GM19324 (cell line): ENCODE data around the gene TGIF2.
"Not testable (repeated sequence)": the region's sequence is repeated elsewhere in the genome, so short reads cannot be mapped to it uniquely, and the experiment has no call there.

Experiments
- ATAC-seq: cut with Tn5 transposase; IDR thresholded peaks from one replicate; pipeline ENCODE4 v1.9.1; 2021; ENCODE audit warnings: mild to moderate bottlenecking, moderate library complexity; ENCODE audit not compliant: unreplicated experiment, low FRiP score

Gene TGIF2

DNA sequence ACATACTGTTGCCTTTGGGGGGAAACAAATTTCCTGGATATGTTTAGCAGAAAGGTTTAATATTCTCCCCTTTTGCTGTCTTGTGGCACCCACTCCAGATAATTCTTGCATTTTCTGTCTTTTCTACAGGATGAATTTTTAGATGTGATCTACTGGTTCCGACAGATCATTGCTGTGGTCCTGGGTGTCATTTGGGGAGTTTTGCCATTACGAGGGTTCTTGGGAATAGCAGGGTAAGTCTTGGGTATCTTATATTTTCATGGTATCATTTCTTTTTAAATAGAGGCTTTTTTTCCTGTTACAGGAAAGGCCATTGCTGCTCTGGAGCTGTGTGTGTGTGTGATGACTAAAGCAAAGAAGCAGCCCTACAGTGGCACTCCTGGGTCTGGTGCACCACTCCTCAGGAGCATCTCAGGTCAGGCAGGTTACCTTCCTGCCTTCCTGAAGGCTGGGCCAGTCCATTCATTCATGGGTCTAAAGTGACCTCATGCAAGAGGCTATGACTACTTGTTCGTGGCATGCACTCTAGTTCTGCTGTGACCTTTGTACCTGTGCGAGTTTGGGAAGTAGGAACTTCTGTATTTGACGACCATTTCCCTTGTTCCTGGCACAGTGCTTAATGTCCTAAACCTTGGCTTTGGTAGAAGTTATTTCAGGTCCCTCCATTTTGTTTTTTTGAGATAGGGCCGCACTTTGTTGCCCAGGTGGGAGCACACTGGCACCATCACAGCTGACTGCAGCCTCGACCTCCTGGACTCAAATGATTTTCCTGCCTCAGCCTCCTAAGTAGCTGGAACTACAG, 34.4 kb downstream of the TGIF2 start:
- no peak for ATAC-seq

DNA sequence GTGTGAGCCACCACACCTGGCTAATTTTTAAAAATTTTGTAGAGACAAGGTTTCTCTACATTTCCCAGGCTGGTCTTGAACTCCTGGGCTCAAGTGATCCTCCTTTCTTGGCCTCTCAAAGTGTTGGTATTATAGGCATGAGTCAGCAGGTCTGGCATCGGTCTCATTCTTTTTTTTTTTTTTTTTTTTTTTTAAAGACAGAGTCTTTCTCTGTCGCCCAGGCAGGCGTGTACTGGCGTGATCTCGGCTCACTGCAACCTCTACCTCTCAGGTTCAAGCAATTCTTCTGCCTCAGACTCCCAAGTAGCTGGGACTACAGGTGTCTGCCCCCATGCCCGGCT, 35.0 kb downstream of the TGIF2 start:
- ATAC-seq = not testable (repeated sequence)

DNA sequence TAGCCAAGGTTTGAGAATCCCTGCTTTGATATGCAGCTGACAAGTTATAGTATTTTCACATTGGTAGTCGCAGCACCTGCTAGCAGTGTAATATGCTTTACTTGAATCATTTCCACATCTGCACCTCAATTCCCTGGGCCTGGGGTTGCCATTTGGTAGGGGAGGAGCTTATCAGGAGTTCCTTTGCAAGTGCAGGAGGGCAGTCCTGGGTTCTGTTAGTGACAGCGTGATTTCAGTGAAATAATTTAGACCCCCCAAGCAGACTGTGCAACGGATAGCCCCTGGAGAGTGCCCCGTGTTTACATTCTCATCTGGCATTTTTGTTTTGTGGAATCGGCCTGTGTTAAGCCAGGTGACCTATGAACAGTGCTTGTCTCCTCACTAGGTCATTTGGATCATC, 38.2 kb downstream of the TGIF2 start:
- ATAC-seq = no peak

DNA sequence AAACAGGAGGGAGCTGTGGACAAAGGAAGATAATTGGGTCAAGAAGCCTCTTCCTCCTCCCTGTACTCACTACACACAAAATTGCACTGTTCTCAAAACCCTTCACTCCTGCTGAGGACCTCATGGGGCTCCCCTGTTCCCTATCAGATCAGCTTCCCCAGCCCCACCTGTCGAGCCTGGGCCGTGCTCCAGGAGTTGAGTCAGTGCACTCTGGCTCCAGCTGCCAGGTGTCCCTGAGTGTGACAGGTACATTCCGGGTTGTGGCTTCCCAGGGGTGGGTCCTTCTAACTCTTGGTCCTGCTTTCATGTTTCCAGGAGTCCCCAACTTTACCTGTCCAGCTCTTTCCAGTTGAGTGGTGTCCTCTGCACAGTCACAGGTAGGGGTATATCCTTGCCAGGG, 40.6 kb downstream of the TGIF2 start:
- ATAC-seq = no peak

DNA sequence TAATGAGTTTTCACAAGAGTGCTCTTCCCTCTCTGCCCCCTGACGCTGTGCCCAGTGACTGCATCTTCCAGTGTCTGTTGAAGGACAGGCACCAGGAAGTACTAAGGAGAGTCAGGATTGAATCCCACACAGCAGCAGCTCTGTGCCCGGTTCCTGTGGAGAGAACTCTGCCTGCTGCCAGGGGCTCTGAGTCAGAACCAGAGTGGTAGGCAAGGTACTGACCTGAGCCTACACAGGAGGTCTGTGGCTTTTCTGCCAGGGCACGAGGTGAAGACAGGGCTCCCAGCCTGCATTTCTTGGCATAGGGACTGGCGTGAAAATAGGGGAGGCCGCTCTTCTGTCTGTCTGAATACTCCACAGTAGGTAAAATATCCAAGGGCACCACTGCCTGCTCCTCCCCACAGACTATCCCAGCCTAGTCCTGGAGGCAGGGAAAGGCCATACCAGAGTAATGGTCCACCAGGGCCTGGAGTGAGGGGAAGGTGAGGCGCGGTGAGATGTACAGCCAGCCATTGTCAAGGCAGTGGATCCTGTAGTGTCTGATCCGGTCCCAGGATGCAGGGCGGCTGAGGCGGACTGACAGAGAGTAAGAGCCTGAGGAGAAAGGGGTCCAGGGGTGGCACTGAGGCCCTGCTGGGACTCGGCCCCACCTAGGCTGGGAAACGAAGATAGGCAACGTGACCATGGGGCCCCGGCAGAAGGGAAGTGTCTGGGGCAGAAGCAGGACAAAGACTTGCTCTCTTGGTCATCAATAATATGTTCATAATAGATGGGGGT, 41.6 kb downstream of the TGIF2 start:
- ATAC-seq = no peak

DNA sequence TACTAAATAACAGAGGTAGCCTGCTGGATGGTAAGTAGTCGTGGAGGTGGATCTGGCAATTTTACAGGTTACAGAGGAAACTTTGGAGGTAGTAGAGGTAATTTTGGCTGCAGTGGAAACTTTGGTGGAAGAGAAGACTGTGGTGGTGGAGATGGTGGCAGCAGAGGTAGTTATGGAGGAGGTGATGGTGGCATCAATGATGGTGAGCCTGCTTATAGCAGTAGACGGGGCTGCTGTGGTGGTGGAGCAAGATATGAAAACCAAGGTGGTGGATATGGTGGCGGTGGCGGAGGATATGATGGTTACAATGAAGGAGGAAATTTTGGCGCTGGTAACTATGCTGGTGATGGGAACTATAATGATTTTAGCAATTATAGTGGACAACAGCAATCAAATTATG, 47.5 kb downstream of the TGIF2 start:
- ATAC-seq = no peak

DNA sequence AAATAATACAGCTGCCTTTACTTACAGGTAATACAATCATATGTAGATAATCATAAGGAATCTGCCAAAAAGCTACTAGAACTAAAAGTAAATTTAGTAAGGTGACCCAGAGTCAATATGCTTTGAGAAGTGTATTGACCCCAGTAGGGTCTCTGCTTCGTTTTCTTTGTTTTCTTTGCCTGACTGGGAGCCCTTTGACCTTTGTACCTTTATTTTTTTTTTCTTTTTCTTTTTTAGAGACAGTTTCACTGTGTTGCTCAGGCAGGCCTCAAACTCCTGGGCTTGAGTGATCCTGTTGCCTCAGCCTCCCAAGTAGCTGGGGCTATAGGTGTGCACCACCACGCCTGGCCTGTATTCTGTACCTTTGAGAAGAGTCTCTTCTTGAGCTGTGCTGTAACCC, 50.0 kb downstream of the TGIF2 start:
- ATAC-seq = no peak

DNA sequence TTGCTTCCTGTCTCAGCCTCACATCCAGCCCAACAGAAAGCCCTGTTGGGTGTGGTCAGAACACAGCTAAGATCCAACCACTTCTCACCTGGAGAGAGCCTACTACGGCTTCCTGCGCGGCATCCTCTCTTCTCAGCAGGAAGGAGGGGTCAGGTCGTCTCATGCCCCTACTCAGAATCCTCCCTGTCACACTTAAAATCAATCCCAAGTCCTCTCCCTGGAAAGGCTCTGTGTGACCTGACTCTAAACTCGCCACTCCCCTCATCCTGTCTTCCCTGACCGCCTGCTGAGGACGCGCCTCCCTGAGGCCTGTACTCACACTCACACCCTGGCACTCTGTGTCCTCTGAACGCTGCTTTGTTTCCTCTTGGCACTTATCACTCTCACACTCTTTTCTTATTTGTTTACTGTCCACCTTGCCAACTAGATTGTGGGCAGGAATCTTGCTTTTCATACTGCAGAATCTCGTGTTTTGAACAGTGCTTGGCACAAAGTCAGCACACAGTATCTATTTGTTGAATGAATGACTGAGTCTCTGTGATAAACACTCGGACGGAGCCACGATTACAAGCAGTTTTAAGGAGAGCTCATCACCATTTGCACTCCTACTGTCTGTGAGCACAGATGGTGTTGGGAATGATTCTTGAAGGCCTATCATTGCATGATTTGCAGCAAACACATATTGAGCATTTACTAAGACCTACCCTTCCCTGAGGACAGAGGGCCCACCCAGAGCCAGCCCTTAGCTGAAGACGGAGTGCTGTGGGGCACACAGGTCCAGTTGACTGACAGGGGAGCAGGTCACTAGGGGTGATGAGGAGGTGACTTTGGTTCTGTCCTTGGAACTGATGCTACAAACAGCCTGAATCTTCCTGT, 50.9 kb downstream of the TGIF2 start:
- no peak for ATAC-seq

DNA sequence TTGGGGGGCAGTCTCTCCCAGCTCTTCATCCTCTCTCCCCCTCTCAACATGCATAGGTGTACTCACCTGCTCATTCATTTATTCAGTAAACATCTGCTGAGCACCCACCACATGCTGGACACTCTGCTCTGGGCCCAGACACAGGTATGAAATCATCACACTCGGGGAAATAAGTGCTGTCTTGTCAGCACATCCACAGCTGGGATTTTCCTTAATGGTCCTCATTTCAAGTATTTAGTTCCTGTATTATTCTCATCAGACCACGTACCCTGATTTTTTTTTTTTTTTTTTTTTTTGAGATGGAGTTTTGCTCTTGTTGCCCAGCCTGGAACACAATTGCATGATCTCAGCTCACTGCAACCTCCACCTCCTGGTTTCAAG, 51.5 kb downstream of the TGIF2 start:
- no peak for ATAC-seq

DNA sequence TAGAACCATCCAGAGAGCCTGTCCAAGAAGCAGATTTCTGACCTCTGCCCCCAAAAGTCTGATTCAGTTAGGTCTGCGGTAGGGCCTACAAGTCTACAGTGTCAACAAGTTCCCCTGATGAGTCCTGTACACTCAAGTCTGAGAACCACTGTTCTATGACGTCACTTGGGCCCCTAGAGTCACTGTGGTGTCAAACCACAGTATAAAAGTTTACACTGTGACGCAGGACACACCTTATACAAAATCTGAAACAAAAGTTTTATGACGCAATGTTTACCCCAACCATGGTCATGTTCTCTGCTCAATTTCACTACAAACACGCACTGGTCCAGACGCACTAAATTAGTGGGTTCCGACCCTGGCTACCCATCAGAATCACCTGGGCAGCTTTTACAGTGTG, 54.7 kb downstream of the TGIF2 start:
- ATAC-seq = no peak

DNA sequence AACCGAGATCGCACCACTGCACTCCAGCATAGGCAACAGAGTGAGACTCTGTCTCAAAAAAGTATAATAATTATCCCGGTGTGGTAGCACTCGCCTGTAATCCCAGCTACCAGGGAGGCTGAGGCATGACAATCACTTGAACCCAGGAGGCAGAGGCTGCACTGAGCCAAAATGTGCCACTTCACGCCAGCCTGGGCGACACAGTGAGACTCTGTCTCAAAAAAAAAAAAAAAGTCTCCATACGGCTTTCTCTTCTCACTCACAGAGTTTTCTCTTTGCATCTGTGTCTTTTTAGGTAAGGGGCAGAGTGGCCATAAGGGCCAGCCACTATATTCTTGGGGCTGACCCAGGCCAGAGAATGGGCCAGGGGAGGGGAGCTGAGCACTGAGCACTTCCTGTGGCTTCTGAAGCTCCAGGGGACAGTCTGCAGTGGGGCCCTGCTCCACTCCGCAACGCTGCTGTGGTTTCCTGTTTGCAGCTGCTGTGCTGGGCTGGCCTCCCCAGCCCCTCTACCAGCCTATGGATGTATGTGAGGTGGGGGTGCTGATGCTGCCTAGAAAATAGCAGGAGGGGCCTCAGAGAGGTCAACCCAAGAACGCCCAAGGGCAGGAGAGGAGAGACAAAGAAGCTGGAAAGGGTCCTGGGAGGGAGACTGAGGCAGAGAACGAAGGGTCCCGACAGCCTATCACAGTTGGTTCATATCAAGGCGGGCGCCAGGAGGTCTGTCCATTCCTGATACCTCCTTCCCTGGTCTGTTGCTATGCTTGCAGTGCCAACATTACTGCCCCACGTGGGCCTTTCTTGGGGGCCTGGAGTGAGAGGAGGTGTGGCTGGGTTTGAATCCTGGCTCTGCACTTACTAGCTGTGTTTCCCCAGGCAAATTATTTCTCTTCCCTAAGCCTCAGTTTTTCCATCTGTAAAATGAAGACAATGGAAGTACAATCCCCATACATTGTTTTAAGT, 56.6 kb downstream of the TGIF2 start:
- no peak for ATAC-seq

DNA sequence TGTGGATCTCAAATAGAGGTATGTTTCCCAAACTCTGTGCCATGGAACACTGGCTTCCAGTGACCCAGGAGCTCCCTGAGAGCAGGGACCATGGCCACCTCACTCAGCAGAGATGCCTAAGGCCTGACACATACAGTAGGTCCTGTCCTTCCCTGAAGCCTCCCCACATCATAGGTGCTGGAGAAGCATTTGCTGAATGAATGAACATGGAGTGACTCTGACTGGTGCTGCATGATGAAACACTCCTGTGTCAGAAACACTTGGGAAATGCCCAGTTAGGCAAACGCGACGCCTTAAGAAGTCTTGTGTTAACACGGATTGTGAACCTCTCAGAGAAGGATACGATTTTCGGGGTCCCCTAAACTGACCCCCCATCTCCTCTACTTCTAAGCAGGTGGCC, 58.2 kb downstream of the TGIF2 start:
- no peak for ATAC-seq

DNA sequence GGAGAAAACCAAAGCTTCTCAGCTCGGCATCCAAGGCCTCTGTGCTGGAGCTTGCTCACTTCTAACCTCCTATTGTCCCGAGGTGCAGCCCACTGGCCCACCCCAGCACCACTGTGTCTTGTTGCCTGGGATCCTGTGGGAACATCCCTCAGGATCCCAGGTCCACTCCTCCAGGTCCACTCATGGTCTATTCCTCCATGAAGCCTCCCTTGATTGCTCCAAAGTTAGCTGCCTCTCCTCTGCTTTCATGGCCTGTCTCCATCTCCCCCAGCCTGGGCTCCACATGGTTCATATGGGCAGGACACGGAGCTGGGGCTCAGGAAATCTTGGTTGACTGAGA, 58.7 kb downstream of the TGIF2 start:
- ATAC-seq = no peak

DNA sequence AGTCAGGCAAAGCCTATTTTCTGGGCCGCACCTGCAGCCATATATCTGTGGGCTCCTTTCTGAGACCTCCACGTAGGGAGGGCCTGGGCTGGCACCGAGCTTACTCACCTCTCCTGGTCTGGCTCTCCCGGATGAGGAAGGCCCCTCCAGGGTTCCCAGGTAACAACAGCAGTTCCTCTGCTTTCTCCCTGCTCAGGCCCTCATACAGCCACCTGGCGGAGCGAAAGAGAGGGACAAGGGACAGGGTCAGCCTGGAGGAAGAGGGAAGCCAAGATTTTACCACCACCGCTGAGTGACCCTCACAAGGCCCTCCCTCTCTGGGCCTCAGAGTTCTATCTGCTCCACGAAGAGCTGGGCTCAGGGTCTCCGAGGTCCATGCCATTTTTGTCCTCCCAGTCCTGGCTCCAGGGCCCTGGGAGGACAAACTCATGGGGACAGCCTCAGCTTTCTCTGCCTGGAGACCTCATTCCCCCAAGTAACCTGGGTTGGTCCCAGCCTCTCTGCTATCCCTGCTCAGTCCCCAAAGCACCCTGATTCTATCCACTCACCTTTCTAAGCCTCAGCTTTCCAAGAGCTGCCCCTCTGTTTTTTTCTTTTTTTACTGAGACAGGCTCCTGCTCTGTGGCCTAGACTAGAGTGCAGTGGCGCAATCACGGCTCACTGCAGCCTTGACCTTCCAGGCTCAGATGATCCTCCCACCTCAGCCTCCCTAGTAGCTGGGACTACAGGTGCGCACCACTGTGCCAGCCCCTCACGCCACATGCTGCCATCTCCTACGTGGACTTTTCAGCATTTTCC, 59.3 kb downstream of the TGIF2 start:
- ATAC-seq = no peak

DNA sequence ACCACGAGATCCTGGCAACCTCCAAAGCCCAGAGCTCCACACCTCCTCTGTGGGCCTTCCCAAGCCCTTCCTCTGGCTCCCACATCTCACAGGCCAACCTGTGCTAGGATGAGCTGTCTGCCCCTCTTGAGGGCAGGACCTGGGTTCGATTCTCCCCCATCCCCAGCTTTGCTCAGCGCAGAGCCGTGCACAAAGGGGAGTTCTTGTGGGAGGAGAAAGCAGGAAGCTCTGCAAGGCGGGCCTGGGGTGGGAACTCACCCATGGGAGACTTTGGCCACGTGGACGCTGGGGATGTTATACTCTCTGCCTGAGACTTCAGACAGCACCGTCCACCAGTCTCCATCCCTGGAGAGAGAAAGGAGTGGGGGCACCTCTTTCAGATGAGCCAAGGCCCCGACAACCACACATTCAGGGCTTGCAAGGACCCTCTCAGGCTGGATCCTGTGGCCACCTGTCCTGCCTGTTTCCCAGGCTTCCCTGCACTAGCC, 59.9 kb downstream of the TGIF2 start:
- no peak for ATAC-seq

DNA sequence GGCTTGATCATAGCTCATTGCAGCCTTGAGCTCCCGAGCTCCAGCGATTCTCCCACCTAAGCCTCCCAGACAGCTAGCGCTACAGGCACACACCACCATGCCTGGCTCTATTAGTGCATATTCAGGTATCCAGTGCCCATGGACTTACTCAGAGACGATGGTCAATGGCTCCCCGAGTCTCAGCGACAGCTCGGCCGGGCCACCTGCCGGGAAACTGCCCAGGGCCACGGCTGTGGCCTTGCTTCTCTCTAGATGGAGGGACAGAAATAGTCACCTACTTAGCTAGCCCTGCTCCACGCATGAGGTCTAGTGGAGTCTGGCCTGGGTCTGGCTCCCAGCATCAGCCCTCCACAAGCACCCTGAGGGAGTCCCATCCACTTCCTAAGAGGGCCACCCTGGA, 60.9 kb downstream of the TGIF2 start:
- no peak for ATAC-seq

DNA sequence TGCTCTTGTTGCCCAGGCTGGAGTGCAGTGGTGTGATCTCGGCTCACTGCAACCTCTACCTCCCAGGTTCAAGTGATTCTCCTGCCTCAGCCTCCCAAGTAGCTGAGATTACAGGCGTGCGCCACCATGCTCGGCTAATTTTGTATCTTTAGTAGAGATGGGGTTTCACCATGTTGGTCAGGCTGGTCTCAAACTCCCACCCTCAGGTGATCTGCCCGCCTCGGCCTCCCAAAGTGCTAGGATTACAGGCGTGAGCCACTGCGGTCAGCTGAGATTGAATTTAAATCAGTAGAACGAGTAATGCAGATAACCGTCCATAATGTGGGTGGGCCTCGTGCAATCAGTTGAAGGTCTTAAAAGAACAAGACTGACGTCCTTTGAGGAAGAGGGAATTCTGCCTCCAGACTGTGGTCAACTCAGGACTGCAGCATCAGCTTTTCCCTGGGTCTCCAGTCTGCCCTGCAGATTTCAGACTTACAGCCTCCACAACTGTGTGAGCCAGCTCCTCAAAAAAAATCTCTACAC, 65.5 kb downstream of the TGIF2 start:
- not testable (repeated sequence) for ATAC-seq

DNA sequence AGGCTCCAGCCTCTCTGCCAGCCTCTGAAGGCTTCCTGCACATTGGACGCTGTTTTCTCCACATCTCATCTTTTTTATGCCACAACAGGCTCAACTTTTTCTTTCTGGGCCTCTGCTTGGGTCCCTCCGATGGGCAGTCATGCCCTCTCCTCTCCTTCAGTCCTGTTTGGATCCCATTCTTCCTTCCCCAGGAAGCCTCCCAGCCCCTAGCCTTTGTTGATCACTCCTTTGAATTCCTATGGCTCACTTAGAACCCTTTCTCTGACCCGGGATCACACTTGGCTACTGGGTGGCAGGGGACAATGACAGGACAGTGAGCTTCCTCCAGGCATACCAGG, 68.1 kb downstream of the TGIF2 start:
- no peak for ATAC-seq

DNA sequence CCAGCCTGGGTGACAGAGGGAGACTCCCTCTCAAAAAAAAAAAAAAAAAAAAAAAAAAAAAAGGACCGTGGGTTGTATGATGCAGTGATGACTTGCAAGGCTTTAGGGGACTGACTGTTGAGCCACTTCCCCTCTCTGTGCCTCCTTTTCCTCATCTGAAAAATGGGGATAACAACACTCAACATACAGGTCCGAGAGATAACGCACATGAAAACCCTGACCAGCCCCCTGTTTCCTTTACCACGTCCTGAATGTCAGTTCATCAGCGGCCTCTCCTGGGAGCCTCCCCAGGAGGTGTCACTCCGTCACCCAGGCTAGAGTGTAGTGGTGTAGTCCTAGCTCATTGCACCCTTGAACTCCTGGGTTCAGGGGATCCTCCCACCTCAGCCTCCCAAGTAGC, 68.7 kb downstream of the TGIF2 start:
- no peak for ATAC-seq
